IPS-20b (cell line): Measurements from ENCODE around the gene GPR139.
A peak's percentile ranks its signal among the peaks of the same experiment; 100 is the strongest.

Experiments
- H3K27ac ChIP-seq: one replicate; pipeline ENCODE4 v1.5.1; 2013; ENCODE audit warnings: low read length
- H3K27me3 ChIP-seq: 2 replicates; pipeline ENCODE4 v1.6.1; 2013; ENCODE audit warnings: mild to moderate bottlenecking, low read length, inconsistent platforms; ENCODE audit not compliant: insufficient read depth
- H3K36me3 ChIP-seq: 2 replicates; pipeline ENCODE4 v1.6.1; 2013; ENCODE audit warnings: low read depth, mild to moderate bottlenecking, inconsistent platforms, low read length, moderate library complexity; ENCODE audit not compliant: insufficient read depth
- H3K4me1 ChIP-seq: 2 replicates; pipeline ENCODE4 v1.6.1; 2013; ENCODE audit warnings: mild to moderate bottlenecking, control low read depth, inconsistent platforms, low read length, moderate library complexity; ENCODE audit not compliant: insufficient read depth
- H3K4me3 ChIP-seq: 2 replicates; pipeline ENCODE4 v1.5.1; 2013; ENCODE audit warnings: mild to moderate bottlenecking, low read length, inconsistent platforms
- H3K9ac ChIP-seq: 2 replicates; pipeline ENCODE4 v1.6.1; 2013; ENCODE audit warnings: low read depth, mild to moderate bottlenecking, inconsistent platforms, low read length, moderate library complexity
- H3K9me3 ChIP-seq: 2 replicates; pipeline ENCODE4 v1.6.1; 2013; ENCODE audit warnings: mild to moderate bottlenecking, low read depth, low read length, inconsistent platforms; ENCODE audit not compliant: insufficient read depth

Gene GPR139

GRCh38 chr16:20084624-20085226, 11.0 kb upstream of the GPR139 start:
- no peaks in the 10 kb centered on the region for H3K36me3 ChIP-seq
- H3K27me3 ChIP-seq, result no peaks in the 10 kb centered on the region
- no peaks in the 10 kb centered on the region for H3K4me1 ChIP-seq
- H3K9me3 ChIP-seq, result no peaks in the 10 kb centered on the region
- no peak overlapping the region for H3K9ac ChIP-seq
- no peak overlapping the region for H3K27ac ChIP-seq
- no peak overlapping the region for H3K4me3 ChIP-seq

GRCh38 chr16:20079106-20079505, 5.4 kb upstream of the GPR139 start:
- peaks cover 27% of the 10 kb centered on the region for H3K27me3 ChIP-seq
- no peak overlapping the region for H3K4me3 ChIP-seq
- H3K9ac ChIP-seq, result no peak overlapping the region
- peaks cover 5% of the 10 kb centered on the region; the same call in 1 of the 2 replicates for H3K4me1 ChIP-seq
- H3K27ac ChIP-seq, result no peak overlapping the region
- no peaks in the 10 kb centered on the region for H3K9me3 ChIP-seq
- no peaks in the 10 kb centered on the region for H3K36me3 ChIP-seq

- Histone ChIP-seq H3K9me3 (no peaks in the 10 kb centered on the region), H3K9ac (no peak overlapping the region), H3K27ac (no peak overlapping the region), H3K4me1 (peaks cover 9% of the 10 kb centered on the region; the same call in 1 of the 2 replicates), H3K36me3 (no peaks in the 10 kb centered on the region), H3K4me3 (no peak overlapping the region), H3K27me3 (peaks cover 63% of the 10 kb centered on the region)
Measured at GRCh38 chr16:20075243-20075642, 1.6 kb upstream of the GPR139 start.

DNA sequence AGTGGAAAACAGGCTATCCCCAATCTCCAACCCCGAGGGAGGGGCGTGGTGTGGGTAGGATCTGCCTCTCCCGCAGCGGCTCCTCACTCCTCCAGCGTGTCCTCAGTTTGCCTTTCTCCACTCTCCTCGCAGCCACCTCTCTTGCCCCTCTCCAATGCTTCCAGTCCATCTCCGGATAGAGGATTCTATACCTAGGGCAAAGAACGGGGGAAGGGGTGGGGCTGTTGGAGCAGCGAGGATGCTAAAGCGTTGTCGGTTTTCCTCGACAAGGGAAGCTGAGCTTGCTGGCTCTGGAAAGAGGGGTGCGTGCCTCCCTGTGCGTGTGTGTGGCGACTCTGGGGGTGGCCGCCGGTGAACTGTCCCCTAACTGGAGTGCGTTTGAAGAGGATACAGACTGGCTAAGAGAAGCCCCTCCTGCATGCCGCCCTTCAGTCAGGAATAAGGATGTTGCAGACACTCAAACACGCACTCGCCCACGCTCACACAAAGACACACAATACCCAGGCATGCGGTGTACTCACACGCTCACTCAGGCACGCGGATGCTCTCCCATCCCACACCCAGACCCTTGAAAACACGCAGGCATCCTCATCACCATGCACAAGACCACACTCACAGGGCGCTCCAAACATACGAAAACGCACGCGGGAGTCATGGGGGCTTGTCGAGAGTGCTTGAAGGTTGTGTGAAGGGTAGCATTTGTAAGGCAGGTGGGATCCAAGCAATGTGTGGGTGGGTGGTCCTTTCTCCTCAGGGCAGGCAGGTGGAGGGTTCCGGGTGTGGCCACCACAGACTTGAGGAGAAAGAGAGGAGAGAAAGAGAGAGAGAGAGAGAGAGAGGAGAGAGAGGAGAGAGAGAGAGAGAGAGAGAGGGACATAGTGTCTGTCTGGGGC, 655 bp upstream of the GPR139 start:
- H3K27ac ChIP-seq, result no peak overlapping the region
- peaks cover 9% of the 10 kb centered on the region; the same call in 1 of the 2 replicates for H3K4me1 ChIP-seq
- peaks cover 63% of the 10 kb centered on the region for H3K27me3 ChIP-seq
- no peaks in the 10 kb centered on the region for H3K36me3 ChIP-seq
- H3K4me3 ChIP-seq, result peak overlapping the region; percentile 81
- H3K9ac ChIP-seq, result no peak overlapping the region; the same call in 1 of the 2 replicates
- H3K9me3 ChIP-seq, result no peaks in the 10 kb centered on the region

DNA sequence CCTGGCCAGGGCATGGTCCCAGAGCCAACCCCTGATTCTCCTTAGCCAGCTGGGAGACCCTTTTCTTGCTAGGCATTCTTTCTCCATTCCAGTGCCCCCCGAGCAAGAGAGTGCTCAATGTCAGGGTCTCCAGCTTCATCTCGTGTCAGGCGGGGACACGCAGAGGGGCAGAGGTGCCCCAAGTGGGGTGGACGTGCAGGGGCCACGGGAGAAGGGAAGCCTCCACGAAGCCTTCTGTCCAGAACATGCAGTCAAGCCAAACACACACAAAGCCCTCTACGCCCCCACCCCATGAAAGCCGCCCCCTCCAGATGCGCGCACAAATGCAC, 852 bp downstream of the GPR139 start:
- Histone ChIP-seq H3K9me3 (peaks cover 11% of the 10 kb centered on the region; the same call in 1 of the 2 replicates), H3K4me1 (peaks cover 9% of the 10 kb centered on the region; the same call in 1 of the 2 replicates), H3K36me3 (0 out of 2 replicates have a peak, but pooled peaks cover 3% of the 10 kb centered on the region), H3K4me3 (peak overlapping the region; percentile 81), H3K27ac (no peak overlapping the region), H3K9ac (no peak overlapping the region), H3K27me3 (peaks cover 63% of the 10 kb centered on the region)

GRCh38 chr16:20072146-20072873, 1.4 kb downstream of the GPR139 start:
- no peak overlapping the region for H3K9ac ChIP-seq

GRCh38 chr16:20064931-20065330, 8.8 kb downstream of the GPR139 start:
- Histone ChIP-seq H3K27ac (no peak overlapping the region), H3K4me3 (no peak overlapping the region), H3K9me3 (peaks cover 12% of the 10 kb centered on the region; the same call in 1 of the 2 replicates), H3K4me1 (no peaks in the 10 kb centered on the region), H3K36me3 (0 out of 2 replicates have a peak, but pooled peaks cover 3% of the 10 kb centered on the region), H3K9ac (no peak overlapping the region), H3K27me3 (no peaks in the 10 kb centered on the region; the same call in 1 of the 2 replicates)

More at GRCh38 chr16:20072146-20072873, 1.4 kb downstream of the GPR139 start:
- peaks cover 9% of the 10 kb centered on the region; the same call in 1 of the 2 replicates for H3K4me1 ChIP-seq
- peak overlapping the region; percentile 81 for H3K4me3 ChIP-seq
- H3K9me3 ChIP-seq, result peaks cover 12% of the 10 kb centered on the region; the same call in 1 of the 2 replicates
- H3K36me3 ChIP-seq, result 0 out of 2 replicates have a peak, but pooled peaks cover 3% of the 10 kb centered on the region
- H3K27ac ChIP-seq, result no peak overlapping the region
- peaks cover 63% of the 10 kb centered on the region for H3K27me3 ChIP-seq

GRCh38 chr16:20064520-20064919, 9.2 kb downstream of the GPR139 start:
- no peak overlapping the region for H3K9ac ChIP-seq
- H3K27me3 ChIP-seq, result no peaks in the 10 kb centered on the region; the same call in 1 of the 2 replicates
- no peak overlapping the region for H3K4me3 ChIP-seq
- H3K4me1 ChIP-seq, result no peaks in the 10 kb centered on the region
- no peak overlapping the region for H3K27ac ChIP-seq
- H3K36me3 ChIP-seq, result 0 out of 2 replicates have a peak, but pooled peaks cover 3% of the 10 kb centered on the region
- peaks cover 12% of the 10 kb centered on the region; the same call in 1 of the 2 replicates for H3K9me3 ChIP-seq

DNA sequence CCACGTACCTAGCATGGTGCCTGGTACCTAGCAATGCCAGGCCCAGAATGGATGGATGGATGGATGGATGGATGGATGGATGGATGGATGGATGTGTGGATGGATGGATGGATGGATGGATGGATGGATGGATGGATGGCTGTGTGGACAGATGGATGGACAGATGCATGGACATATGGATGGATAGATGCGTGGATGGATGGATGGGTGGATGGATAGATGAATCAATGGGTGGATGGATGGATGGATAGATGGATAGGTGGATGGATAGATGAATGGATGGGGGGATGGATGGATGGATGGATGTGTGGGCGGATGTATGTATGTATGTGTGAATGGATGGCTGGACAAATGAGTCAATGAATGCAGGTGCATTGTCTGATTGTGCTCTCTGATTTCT, 12.6 kb downstream of the GPR139 start:
- H3K9ac ChIP-seq, result no peak overlapping the region
- H3K4me1 ChIP-seq, result no peaks in the 10 kb centered on the region
- no peaks in the 10 kb centered on the region for H3K36me3 ChIP-seq
- no peak overlapping the region for H3K4me3 ChIP-seq
- H3K9me3 ChIP-seq, result no peaks in the 10 kb centered on the region
- no peaks in the 10 kb centered on the region; the same call in 1 of the 2 replicates for H3K27me3 ChIP-seq
- H3K27ac ChIP-seq, result no peak overlapping the region

DNA sequence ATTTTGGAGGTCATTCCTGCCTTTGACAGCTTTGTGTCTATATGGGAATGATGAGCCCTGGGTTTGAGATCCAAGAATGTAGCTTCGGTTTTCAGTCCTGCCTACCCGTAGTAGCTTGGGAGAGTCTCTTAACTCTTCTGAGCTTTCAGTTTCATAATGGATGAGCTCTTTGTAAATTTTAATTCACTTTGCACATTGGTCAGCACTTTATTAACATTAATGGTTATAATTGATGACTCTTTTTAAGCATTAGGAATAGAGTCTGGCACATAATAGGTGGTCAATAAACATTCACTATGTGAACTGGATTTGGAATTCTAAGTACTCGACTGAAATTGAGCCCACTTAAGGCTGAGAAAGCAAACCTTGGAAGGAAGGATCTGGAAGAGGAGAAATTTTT, 17.3 kb downstream of the GPR139 start:
- H3K27me3 ChIP-seq, result no peaks in the 10 kb centered on the region; the same call in 1 of the 2 replicates
- no peak overlapping the region for H3K9ac ChIP-seq
- H3K9me3 ChIP-seq, result no peaks in the 10 kb centered on the region
- no peaks in the 10 kb centered on the region for H3K4me1 ChIP-seq
- H3K4me3 ChIP-seq, result no peak overlapping the region
- H3K27ac ChIP-seq, result no peak overlapping the region
- H3K36me3 ChIP-seq, result no peaks in the 10 kb centered on the region

DNA sequence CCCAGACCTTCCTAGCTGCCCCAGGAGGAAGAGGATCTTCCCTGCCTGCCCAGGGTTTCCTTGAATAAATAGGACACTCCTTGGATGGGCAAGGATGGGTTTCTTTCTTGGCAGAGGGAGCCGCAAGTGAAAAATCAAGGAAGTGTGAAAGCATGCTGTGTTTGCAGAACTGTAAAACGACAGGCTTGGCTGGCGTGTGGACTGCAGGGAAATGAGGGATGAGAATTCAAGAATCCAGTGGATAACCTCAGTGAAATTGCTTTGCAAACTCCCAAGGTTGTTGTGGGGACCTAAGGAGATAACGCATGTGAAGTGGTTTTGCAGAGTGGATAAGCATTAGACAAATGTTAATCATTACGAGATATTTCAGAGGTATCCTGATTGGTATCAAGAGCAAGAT, 20.4 kb downstream of the GPR139 start:
- Histone ChIP-seq H3K27ac (no peak overlapping the region), H3K36me3 (no peaks in the 10 kb centered on the region), H3K27me3 (no peaks in the 10 kb centered on the region), H3K9ac (no peak overlapping the region), H3K9me3 (no peaks in the 10 kb centered on the region), H3K4me1 (no peaks in the 10 kb centered on the region), H3K4me3 (no peak overlapping the region)
